GM21786 (cell line): ENCODE data around the gene NREP.

Source experiments
- ATAC-seq: cut with Tn5 transposase; IDR thresholded peaks from one replicate; pipeline ENCODE4 v1.9.1; 2021; ENCODE audit not compliant: unreplicated experiment

The NREP gene

GRCh38 chr5:111756581-111757354 is at the start of gene NREP:
Gene NREP (minus strand): TSS chr5:111757194. CDS start chr5:111755772, 1,422 bp downstream.
- peak; percentile 5 for ATAC-seq

GRCh38 chr5:111806753-111807152 is 49.8 kb upstream of the NREP start:
- ATAC-seq: no peak

DNA sequence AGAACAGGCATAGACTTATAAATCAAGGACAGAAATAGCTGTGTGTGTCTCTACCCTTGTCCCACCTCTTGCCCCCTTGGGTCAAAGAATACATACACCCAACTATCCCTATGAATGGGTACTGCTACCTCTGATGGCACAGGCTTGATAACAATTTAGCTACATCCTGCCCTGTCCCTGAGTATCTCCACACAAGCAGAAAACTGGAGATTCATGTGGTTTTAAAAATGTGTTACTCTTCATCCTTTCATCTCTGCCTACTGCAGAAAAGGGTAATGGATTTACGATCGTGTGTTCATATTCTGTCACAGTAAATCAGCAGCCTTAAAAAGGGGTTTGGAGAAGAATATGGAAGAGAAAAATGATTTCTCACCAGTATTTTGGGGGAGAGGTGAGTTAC is 49.2 kb upstream of the NREP start:
- no peak for ATAC-seq

DNA sequence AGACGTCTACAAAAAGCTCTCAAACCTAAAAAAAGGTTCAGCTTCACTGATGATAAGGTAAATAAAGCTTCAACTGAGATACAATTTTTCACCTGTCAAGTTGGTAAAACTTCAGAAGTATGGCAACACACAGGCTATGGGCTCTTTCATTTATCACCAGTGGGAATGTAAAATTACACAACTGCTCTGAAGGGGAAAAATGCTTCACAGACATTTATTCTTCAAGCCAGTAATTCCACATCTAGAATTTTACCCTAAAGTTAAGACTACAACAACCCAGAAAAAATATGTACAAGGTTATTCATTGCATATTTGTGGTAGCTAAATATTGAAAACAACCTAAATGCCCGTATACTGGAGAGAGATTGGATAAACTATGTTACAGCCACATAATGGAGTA is 48.1 kb upstream of the NREP start:
- no peak for ATAC-seq

- no peak for ATAC-seq
Measured at GRCh38 chr5:111800351-111800750, 43.4 kb upstream of the NREP start.

- ATAC-seq: no peak
Measured at GRCh38 chr5:111795142-111795541, 38.1 kb upstream of the NREP start.

DNA sequence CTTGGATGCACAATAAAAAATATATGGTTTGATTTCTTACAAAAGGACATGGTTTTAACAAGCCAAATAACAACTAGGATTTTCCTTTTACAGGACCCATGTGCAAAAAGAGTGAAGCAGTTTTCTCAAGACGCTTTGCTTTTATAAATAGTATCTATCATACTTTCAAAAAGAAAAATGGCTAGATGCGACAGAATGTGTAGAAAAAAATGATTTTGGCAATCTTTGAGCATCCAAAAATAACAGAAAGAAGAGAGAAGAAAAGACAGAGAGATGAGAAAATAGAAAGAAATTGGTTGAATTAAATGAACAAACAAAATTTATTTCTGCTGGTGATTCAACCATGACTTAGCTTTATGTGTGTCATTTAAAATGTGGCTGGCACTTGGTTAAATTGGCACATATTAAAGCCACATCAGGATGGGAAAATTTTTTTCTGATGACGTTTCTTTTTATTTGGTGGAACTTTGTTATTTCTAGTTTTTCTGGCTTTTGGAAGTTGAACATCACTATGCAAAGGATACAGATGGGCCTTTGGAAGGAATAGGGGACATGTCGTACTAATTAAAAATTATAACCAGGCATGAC is 35.6 kb upstream of the NREP start:
- no peak for ATAC-seq

GRCh38 chr5:111790295-111790694 is 33.3 kb upstream of the NREP start:
- ATAC-seq: no peak

GRCh38 chr5:111787006-111787405 is 30.0 kb upstream of the NREP start:
- no peak for ATAC-seq

GRCh38 chr5:111784491-111785181 is 27.6 kb upstream of the NREP start:
- no peak for ATAC-seq

DNA sequence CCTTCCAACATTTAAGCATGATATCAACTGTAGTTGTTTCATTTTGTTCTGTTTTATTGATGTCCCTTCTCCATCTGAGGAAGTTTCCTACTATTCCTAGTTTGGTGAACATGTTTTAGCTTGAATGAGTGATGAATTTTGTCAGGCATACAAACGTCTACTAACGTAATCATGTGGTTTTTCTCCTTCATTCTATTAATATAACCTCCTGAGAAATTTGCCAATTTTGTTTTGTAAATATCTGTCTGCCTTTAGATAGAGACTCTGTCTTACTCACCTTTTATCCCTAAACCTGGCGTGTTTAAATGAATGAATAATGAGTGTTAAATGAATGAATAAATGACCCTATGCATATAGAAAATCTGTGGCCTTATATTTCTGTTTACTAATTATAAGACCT is 26.5 kb upstream of the NREP start:
- ATAC-seq: no peak

DNA sequence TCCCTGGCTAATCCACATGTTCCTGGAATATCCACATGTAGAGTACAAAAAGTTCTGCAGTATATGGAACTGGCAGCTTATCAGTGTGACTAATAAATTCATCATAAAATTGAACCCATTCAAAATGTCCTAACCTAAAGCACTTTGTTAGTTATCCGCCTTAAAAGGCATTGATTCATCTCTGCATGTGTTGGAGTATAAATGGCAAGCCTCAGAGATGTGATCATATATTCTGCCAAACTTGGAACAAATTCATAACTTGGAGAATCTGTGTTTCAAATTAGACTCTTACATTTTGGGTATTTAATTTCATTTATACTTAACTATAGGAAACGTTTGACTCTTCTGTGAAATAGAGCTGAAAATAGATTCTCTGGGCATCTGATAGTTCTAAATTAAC is 25.2 kb upstream of the NREP start:
- no peak for ATAC-seq

GRCh38 chr5:111781200-111781599 is 24.2 kb upstream of the NREP start:
- no peak for ATAC-seq

DNA sequence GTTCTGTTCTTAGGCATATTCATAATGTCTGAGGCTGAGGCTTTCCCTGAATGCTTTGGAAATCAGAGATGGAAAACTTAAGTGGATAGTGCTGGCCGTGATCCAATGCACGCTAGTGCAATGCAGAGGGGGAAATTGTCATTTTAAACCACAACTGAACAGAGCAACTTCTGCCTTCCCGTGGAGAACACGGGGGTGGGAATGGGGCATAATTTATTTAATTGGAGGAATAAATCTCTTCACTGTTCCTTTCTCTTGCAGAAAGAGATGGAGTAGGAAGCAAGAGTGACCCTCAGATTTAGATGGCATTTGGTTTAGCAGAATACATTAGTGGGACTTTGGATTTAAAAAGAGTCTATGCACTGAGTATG is 22.9 kb upstream of the NREP start:
- ATAC-seq: no peak

DNA sequence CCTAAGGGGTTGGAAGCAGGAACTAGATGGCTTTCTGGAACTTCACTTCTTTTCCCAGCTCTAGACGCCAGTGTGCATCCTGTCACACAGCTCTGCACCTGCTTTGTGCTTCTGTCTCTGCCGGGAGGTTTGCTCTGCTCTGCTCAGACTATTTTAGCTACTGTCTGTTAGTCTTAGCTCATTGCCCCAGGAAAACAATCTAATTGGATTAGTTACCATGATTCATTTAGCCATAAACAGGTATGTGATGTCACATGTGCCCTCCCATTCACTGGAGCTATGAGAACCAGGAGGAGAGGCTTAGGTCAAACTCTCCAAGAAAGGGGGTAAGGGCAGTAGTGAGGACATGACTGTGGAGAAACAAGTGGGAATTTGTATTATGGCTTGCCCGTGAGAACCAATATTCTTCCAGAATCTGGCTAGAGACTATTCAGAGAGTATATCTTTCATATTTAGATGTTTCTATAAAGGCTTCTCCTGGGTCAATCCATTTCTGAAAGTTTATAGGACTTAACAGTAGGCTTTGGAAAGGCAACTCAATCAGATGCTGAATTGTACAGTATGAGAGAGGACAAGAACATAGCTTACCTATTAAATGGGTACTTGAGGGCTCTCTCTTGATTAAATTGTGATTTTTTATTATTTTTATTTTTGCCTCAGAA is 22.4 kb upstream of the NREP start:
- no peak for ATAC-seq

DNA sequence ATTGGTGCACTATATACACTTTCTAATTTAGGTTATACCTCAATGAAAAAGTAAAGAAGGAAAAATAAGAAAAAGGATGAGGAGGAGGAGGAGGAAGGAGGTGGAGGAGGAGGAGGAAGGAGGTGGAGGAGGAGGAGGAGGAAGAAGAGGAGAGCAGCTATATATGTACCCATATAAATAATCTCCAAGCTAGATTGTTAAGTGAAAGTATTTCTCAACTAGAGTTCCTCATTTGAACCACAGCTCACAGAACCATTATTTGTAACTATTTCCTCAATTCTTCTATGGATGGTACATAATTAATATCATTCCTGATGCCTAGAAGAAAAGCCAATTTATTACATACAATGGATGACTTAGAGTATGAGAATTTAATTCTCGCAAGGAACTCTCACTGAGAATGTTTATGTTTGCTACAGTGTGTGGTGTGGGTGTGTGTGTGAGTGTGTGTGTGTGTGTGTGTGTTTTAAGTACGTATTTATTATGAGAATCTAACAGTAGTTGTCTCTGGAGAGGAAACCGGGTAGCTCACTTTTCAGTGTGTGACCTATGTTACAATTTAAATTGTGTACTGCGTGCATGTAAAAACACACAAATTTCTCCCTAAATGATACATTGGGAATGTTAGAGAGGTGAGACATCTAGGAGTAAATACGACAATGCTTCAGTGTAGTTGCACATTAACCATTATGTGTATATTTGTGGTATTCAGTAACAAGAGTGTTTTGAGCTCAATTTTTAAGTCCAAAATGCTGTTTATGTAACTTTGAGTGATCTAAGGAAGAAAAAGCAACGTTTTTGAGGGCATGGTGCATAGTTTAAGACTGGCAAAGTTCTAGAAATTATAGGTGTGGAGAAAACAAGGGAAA is 20.2 kb upstream of the NREP start:
- no peak for ATAC-seq

DNA sequence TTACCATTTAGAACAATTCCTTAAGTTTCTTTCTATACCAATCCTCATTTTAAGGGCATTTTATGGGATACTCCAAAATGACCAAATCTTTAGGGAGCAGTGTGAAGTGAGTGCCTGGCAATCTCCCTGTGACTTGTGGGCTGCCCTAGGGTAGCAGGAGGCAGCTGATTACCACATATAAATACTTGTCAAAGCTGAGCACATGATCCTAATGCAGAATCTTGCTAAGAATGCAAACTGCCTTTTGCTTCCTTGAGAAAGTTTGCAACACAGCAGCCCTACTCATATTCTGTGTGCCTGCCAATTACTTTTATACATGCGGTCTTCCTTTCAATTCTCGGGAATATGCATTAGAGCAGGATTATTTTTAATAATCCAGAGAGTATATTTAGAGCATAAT is 18.2 kb upstream of the NREP start:
- no peak for ATAC-seq

DNA sequence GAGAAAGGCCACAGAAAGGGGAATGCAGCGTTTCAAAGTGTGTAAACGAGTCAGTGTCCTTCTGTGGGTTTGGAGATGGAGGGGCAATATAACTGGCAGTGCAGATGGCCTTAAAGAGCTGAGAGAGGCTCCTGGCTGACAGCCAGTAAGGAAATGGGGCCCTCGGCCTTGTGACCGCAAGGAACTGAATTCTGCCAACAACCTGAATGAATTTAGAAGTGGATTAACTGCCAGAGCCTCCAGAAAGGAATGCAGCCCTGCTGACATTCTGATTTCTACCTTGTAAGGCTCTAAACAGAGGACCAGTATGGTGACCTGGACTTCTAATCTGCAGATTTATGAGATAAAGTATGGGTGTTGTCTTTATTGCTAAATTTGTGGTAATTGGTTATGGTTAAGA is 17.5 kb upstream of the NREP start:
- ATAC-seq: no peak

DNA sequence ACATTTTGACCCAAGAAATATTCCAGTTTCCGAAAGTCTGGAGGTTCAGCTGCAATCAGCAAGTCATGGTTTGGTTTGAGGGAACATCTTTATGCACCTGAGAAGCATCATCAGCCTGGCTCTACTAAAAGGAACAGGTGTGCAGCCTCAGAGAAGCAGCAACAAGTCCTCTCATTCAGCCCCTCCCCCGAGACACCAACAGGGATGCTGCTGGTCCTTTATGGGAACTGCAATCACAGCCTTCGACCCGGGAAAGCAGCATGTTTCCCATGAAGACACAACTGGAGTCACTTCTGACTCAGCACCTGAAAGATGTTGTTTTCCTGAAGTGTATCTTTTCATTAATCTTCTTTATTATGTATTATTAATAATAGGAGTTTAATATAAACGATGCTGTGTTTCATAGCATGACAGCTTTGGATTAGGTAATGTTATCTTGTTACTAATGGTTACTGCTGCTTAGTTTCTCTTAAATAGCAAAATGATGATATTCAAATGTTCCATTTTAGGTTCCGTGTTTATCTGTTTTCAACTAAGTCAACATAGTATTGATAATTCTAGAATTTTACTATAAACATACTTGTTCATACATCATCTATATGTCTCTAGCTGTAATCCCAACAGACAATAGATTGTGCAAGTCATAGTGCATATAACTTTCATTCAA is 15.6 kb upstream of the NREP start:
- no peak for ATAC-seq

- no peak for ATAC-seq
Measured at GRCh38 chr5:111769541-111769940, 12.5 kb upstream of the NREP start.
